ENCODE measurements around the gene MDP1.
"Not testable (repeated sequence)": the region's sequence is repeated elsewhere in the genome, so short reads cannot be mapped to it uniquely, and the experiment has no call there.

MDP1 gene

DNA sequence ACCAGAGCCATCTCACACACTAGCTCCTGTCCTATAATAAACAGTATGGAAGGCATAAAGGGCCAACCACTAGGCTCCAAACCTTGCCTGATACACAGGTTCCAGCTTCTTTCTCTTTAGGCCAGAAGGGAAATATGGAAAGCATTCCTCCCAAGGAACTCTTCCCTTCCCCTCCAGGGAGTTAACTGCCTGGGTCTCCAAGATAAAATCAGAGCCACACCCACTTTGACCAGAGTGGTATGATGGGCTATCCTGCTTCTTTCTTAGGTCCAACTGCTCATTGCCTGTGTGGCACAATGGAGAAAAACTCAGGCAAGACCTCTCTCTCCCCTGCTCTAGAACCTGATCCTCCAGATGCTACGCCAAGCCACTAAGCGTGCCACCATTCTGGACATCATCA, 8.2 kb downstream of the MDP1 start:
- Histone ChIP-seq H3K27ac (ENCODE audit: low read length) (no peak overlapping the region), H3K9me3 (ENCODE audit: control insufficient read depth, insufficient read depth, low read length) (no peaks in the 10 kb centered on the region), H3K4me1 (ENCODE audit: control insufficient read depth, insufficient read depth, low read length) (no peaks in the 10 kb centered on the region), H3K4me3 (ENCODE audit: low read length) (no peak overlapping the region), H3K36me3 (ENCODE audit: control insufficient read depth, insufficient read depth, low read length) (peaks cover 14% of the 10 kb centered on the region), H3K27me3 (ENCODE audit: control insufficient read depth, insufficient read depth, low read length) (no peaks in the 10 kb centered on the region)
- DNase-seq (ENCODE audit: low read depth, low spot score), result no peak
- WGBS (ENCODE audit: insufficient coverage, insufficient read length), result no CpG with 5 or more reads among the region's 2 CpGs

DNA sequence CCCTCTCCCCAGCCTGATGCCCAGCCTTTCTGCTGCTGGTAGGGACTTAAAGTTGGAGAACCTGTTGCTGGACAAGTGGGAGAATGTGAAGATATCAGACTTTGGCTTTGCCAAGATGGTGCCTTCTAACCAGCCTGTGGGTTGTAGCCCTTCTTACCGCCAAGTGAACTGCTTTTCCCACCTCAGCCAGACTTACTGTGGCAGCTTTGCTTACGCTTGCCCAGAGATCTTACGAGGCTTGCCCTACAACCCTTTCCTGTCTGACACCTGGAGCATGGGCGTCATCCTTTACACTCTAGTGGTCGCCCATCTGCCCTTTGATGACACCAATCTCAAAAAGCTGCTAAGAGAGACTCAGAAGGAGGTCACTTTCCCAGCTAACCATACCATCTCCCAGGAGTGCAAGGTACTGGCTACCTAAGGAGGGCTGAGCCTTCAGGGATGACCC, 8.7 kb downstream of the MDP1 start:
- no peaks in the 10 kb centered on the region for H3K27me3 ChIP-seq (ENCODE audit: control insufficient read depth, insufficient read depth, low read length)
- WGBS (ENCODE audit: insufficient coverage, insufficient read length), result no CpG with 5 or more reads among the region's 5 CpGs
- H3K36me3 ChIP-seq (ENCODE audit: control insufficient read depth, insufficient read depth, low read length), result peaks cover 14% of the 10 kb centered on the region
- H3K27ac ChIP-seq (ENCODE audit: low read length), result no peak overlapping the region
- H3K4me3 ChIP-seq (ENCODE audit: low read length), result no peak overlapping the region
- H3K4me1 ChIP-seq (ENCODE audit: control insufficient read depth, insufficient read depth, low read length), result no peaks in the 10 kb centered on the region
- no peak for DNase-seq (ENCODE audit: low read depth, low spot score)
- H3K9me3 ChIP-seq (ENCODE audit: control insufficient read depth, insufficient read depth, low read length), result no peaks in the 10 kb centered on the region

DNA sequence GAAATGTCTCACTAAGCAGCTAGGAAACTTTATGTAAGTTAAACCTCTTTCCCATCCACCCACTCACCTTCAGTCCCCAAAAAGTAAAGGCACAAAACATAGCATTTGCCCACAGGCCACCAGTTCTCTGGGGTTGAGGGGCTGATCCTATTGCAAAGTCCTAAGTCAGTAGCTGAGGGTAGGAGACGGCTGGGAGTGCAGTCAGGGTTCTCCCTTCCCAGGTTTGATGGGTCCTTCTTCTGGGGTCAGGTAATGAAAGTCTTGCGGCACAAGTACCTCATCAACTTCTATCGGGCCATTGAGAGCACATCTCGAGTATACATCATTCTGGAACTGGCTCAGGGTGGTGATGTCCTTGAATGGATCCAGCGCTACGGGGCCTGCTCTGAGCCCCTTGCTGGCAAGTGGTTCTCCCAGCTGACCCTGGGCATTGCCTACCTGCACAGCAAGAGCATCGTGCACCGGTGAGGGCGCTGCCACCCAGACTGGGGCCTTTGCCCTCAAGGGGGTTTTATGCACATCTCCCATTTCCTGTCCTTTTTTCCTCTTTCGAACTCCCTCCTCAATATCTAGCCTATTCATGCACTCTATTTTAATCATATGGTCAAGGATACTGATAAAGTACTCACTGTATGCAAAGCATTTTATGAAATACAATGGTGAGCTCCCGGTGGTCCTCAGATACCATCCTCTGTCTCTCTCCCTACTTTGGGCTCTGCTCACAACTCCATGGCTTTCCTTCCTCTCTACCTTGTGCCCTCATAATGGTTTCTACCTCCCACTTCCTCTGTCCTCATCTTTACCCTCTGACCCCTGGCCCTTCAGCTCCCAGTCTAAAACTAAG, 9.4 kb downstream of the MDP1 start:
- H3K27ac ChIP-seq (ENCODE audit: low read length), result no peak overlapping the region
- no peaks in the 10 kb centered on the region for H3K4me1 ChIP-seq (ENCODE audit: control insufficient read depth, insufficient read depth, low read length)
- H3K9me3 ChIP-seq (ENCODE audit: control insufficient read depth, insufficient read depth, low read length), result no peaks in the 10 kb centered on the region
- H3K36me3 ChIP-seq (ENCODE audit: control insufficient read depth, insufficient read depth, low read length), result peaks cover 14% of the 10 kb centered on the region
- H3K27me3 ChIP-seq (ENCODE audit: control insufficient read depth, insufficient read depth, low read length), result no peaks in the 10 kb centered on the region
- DNase-seq (ENCODE audit: low read depth, low spot score), result no peak
- no peak overlapping the region for H3K4me3 ChIP-seq (ENCODE audit: low read length)
- no CpG with 5 or more reads among the region's 11 CpGs for WGBS (ENCODE audit: insufficient coverage, insufficient read length)

DNA sequence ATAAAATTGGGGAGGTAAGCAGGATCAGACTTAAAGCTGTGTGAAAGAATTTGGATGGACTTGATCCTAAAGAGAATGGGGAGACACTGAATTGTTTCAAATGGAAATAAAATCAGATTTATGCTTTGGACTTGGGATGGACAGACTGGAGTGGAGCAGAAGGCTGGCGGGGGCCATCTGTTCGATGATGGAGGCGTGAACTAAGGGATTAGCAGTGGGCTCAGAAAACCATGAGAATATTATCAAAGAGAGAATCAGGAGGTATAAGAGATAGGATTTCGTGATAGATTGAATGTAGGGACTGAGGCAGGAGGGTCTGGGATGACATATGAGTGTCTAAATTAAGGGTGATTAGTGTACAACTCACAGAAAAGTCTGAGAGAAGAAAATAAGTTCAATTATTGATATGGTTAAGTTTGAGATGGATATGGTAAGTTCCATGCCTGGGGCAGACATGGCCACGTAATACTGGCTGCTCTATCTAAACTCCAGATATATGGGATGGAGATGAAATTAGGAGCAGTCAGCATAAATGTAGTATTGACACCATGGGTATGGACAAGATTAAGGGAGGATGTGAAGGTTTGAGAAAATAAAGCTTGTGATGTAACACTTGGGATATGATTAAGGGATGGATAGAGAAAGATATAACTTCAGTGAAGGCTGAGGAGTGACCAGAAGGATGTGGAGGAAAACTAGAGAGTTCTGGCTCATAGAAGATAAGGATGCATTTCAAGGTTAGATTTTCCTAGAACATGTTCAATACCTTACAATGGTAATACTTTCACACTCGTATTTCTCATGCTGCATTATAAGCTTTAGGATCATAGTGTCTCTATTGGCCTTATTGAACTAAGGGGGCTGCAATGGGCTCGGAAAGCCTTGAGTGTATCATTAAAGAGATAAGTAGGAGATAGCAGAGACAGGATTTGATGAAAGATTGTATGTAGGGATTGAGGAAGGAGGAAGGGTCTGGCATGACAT, 11.4 kb downstream of the MDP1 start:
- Histone ChIP-seq H3K36me3 (ENCODE audit: control insufficient read depth, insufficient read depth, low read length) (peaks cover 9% of the 10 kb centered on the region), H3K27me3 (ENCODE audit: control insufficient read depth, insufficient read depth, low read length) (no peaks in the 10 kb centered on the region), H3K27ac (ENCODE audit: low read length) (no peak overlapping the region), H3K4me1 (ENCODE audit: control insufficient read depth, insufficient read depth, low read length) (no peaks in the 10 kb centered on the region), H3K4me3 (ENCODE audit: low read length) (no peak overlapping the region), H3K9me3 (ENCODE audit: control insufficient read depth, insufficient read depth, low read length) (no peaks in the 10 kb centered on the region)
- DNase-seq (ENCODE audit: low read depth, low spot score), result no peak
- WGBS (ENCODE audit: insufficient coverage, insufficient read length), result 100% methylated on average over 1 of the region's 7 CpGs

DNA sequence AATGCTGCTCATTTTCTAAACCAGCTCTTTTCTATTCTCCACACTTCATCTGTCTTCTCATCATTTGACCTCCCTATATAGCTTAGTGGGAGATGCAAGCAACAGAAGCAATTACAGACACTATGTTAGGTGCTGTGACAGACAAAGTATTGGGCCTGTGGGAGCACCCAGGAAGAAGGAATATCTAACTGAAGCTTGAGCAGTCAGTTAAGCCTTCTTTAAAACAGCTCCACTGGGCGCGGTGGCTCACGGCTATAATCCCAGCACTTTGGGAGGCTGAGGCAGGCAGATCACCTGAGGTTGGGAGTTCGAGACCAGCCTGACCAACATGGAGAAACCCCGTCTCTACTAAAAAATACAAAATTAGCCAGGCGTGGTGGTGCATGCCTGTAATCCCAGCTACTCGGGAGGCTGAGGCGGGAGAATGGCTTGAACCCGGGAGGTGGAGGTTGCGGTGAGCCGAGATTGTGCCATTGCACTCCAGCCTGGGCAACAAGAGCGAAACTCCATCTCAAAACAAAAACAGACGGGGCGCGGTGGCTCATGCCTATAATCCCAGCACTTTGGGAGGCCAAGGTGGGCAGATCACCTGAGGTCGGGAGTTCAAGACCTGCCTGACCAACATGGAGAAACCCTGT, 12.5 kb downstream of the MDP1 start:
- WGBS (ENCODE audit: insufficient coverage, insufficient read length), result no CpG with 5 or more reads among the region's 16 CpGs
- H3K4me1 ChIP-seq (ENCODE audit: control insufficient read depth, insufficient read depth, low read length); H3K27ac ChIP-seq (ENCODE audit: low read length); H3K9me3 ChIP-seq (ENCODE audit: control insufficient read depth, insufficient read depth, low read length); H3K27me3 ChIP-seq (ENCODE audit: control insufficient read depth, insufficient read depth, low read length); H3K36me3 ChIP-seq (ENCODE audit: control insufficient read depth, insufficient read depth, low read length); DNase-seq (ENCODE audit: low read depth, low spot score); H3K4me3 ChIP-seq (ENCODE audit: low read length): not testable (repeated sequence)

DNA sequence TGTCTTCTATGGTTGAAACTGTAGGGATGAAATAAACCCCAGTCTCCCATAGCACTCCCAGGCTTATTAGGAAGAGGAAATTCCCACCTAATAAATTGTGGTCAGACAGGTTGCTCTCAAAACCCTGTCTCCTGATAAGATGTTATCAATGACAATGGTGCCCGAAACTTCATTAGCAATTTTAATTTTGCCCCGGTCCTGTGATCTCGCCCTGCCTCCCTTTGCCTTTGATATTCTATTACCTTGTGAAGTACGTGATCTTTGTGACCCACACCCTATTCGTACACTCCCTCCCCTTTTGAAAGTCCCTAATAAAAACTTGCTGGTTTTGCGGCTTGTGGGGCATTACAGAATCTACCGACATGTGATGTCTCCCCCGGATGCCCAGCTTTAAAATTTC, 13.3 kb downstream of the MDP1 start:
- not testable (repeated sequence) for H3K36me3 ChIP-seq (ENCODE audit: control insufficient read depth, insufficient read depth, low read length); H3K27ac ChIP-seq (ENCODE audit: low read length)

DNA sequence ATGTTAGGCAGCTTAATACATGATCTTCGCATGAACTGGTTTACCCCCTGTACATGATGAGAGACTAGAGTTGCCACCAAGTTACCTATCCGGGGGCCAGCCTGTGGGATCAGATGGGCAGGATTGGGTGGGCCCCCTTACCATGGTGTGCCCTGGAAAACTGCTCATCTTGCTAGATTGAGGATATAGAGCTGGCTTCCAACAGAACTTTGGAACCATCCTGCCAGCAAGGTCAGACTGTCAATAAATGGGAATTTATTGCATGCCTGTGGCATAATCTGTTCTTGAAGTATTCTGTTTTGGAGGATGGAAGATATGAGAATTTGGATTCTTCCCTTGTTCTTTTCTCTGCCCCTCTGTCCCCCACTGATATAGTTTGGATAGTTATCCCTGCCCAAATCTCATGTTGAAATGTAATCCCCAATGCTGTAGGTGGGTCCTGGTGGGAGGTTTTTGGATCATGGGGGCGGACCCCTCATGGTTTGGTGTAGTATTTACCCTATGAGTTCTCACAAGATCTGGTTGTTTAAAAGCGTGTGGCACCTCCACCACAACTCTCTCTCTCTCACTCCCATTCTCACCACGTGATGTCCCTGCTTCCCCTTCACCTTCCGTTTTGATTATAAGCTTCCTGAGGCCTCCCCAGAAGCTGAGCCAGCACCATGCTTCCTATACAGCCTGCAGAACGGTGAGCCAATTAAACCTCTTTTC, 16.9 kb downstream of the MDP1 start:
- Histone ChIP-seq H3K4me1 (ENCODE audit: control insufficient read depth, insufficient read depth, low read length) (no peaks in the 10 kb centered on the region), H3K27me3 (ENCODE audit: control insufficient read depth, insufficient read depth, low read length) (no peaks in the 10 kb centered on the region), H3K4me3 (ENCODE audit: low read length) (no peak overlapping the region), H3K9me3 (ENCODE audit: control insufficient read depth, insufficient read depth, low read length) (no peaks in the 10 kb centered on the region), H3K36me3 (ENCODE audit: control insufficient read depth, insufficient read depth, low read length) (no peaks in the 10 kb centered on the region), H3K27ac (ENCODE audit: low read length) (no peak overlapping the region)
- no peak for DNase-seq (ENCODE audit: low read depth, low spot score)
- no CpG with 5 or more reads among the region's 7 CpGs for WGBS (ENCODE audit: insufficient coverage, insufficient read length)

More for the DNA sequence above, 13.3 kb downstream of the MDP1 start:
- not testable (repeated sequence) for H3K9me3 ChIP-seq (ENCODE audit: control insufficient read depth, insufficient read depth, low read length); H3K4me1 ChIP-seq (ENCODE audit: control insufficient read depth, insufficient read depth, low read length); DNase-seq (ENCODE audit: low read depth, low spot score); H3K27me3 ChIP-seq (ENCODE audit: control insufficient read depth, insufficient read depth, low read length); H3K4me3 ChIP-seq (ENCODE audit: low read length)
- no CpG with 5 or more reads among the region's 8 CpGs for WGBS (ENCODE audit: insufficient coverage, insufficient read length)

DNA sequence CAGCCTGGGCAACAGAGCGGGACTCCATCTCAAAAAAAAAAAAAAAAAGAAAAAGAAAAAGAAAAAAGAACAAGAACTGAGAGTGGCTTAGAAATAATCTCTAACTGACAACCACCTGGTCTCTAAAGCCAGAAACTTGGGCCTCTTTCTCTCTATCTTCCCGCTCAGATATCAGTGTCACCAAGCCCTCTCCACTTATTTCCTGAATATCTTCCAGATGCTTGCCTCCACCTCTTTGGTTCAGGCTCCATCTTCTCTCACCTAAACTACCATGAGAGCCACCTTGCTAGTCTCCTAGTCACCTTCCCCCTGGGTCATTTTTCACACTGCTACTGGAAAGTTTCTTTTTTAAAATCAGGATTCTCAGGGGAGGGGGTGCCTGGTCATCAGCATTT, 18.8 kb downstream of the MDP1 start:
- no peak overlapping the region for H3K27ac ChIP-seq (ENCODE audit: low read length)

DNA sequence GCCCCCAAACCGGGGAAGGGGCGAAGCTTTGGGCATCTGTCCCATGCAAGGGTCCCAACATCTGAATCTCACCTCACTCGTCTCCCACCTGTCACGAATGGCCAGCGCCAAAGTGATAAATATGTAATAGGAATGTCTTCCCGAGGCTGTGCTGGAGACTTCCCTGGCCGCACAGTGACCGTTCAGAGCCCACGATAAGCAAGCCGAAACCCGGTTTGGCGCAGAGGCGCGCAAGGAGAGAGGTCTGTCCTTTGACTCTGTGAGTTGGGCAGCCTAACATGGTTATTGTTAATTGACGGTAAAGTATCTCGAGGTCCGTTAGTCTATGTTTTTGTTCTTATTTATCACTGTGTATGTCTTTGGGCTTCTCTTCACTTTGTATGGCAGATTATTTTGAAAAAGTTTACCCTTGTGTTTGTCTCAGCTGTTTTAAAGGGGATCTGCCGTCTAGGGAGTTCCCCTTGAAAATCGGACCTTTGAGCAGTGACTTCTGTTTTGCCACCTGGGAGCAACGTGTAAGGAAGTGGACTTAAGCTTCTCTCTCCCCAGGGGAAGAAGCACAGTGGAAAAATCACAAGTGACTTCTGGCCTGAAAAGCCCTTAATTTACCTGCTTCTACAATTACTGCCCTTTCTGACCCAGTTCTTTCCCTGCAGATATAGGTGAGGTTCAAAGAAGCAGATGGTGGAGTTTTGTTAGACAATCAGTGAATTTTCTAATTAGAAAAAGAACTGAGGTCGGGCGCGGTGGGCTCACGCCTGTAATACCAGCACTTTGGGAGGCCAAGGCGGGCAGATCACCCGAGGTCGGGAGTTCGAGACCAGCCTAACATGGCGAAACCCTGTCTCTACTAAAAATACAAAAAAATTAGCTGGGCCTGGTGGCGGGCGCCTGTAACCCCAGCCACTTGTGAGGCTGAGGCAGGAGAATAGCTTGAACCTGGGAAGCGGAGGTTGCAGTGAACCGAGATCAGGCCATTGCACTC, 19.5 kb downstream of the MDP1 start:
- DNase-seq (ENCODE audit: low read depth, low spot score), result no peak
- no peak overlapping the region for H3K27ac ChIP-seq (ENCODE audit: low read length)
- H3K4me3 ChIP-seq (ENCODE audit: low read length), result peak overlapping the region; percentile 68; the same call in 1 of the 2 replicates
- no CpG with 5 or more reads among the region's 33 CpGs for WGBS (ENCODE audit: insufficient coverage, insufficient read length)
- H3K27me3 ChIP-seq (ENCODE audit: control insufficient read depth, insufficient read depth, low read length), result no peaks in the 10 kb centered on the region
- H3K4me1 ChIP-seq (ENCODE audit: control insufficient read depth, insufficient read depth, low read length), result no peaks in the 10 kb centered on the region
- H3K36me3 ChIP-seq (ENCODE audit: control insufficient read depth, insufficient read depth, low read length), result no peaks in the 10 kb centered on the region
- no peaks in the 10 kb centered on the region for H3K9me3 ChIP-seq (ENCODE audit: control insufficient read depth, insufficient read depth, low read length)

More for the DNA sequence above, 18.8 kb downstream of the MDP1 start:
- Histone ChIP-seq H3K4me3 (ENCODE audit: low read length) (no peak overlapping the region), H3K36me3 (ENCODE audit: control insufficient read depth, insufficient read depth, low read length) (no peaks in the 10 kb centered on the region), H3K9me3 (ENCODE audit: control insufficient read depth, insufficient read depth, low read length) (no peaks in the 10 kb centered on the region), H3K4me1 (ENCODE audit: control insufficient read depth, insufficient read depth, low read length) (no peaks in the 10 kb centered on the region), H3K27me3 (ENCODE audit: control insufficient read depth, insufficient read depth, low read length) (no peaks in the 10 kb centered on the region)
- no CpG with 5 or more reads among the region's 2 CpGs for WGBS (ENCODE audit: insufficient coverage, insufficient read length)
- no peak for DNase-seq (ENCODE audit: low read depth, low spot score)

Data from iPS DF 6.9 (cell line).